Camera-type eye (tissue), 1 donor: Measurements from ENCODE around the gene CNST. TPM values are rescaled to one million over a fixed set of nuclear protein-coding genes. Genes with fewer than 3 reads are reported as not detected.

Experiments
- total RNA-seq: library from RNA; depleted of rRNA; stranded (reverse); fragments of >200 nt; gene quantifications from one replicate; pipeline ENCODE4 v1.2.3, GENCODE V29; 2014

Gene CNST
- 40.8 TPM for total RNA-seq

GRCh38 chr1:246566128-246566812, at the start of gene CNST, which contains the start of gene TFB2M:
Gene CNST (plus strand): TSS chr1:246566456. CDS start chr1:246591563, 25,107 bp downstream.
Gene TFB2M (minus strand): TSS chr1:246566261. CDS start chr1:246566138, 123 bp downstream.

Other genes with a start within 250 kb of the CNST start
- gene SMYD3, start 59.2 kb upstream of the CNST start, total RNA-seq, result 37.1 TPM
- gene TFB2M, start 195 bp upstream of the CNST start, total RNA-seq, result 21.7 TPM
- gene SCCPDH, start 158.0 kb downstream of the CNST start, total RNA-seq, result 50.0 TPM